Fibroblast of lung (primary cell): ENCODE data around the gene DPYSL3. TPM values are rescaled to one million over a fixed set of nuclear protein-coding genes. Genes with fewer than 3 reads are reported as not detected.

Experiments
- DNase-seq, 2 donors: peaks; one replicate each; pipeline versions ENCODE4 v3.0.0 to v3.0.0-alpha.2; 2010; ENCODE audit warnings: low read depth in 2 of 2
- H2AFZ ChIP-seq: 2 replicates; pipeline ENCODE4 v1.5.1; 2012; ENCODE audit warnings: low read length, control low read depth, inconsistent platforms
- H3K27ac ChIP-seq: 2 replicates; pipeline ENCODE4 v1.5.1; 2011; ENCODE audit warnings: low read length, control low read depth; ENCODE audit not compliant: insufficient read depth
- H3K27me3 ChIP-seq: 2 replicates; pipeline ENCODE4 v1.5.1; 2011; ENCODE audit warnings: mild to moderate bottlenecking, low read length; ENCODE audit not compliant: control insufficient read depth, insufficient read depth
- H3K36me3 ChIP-seq: 2 replicates; pipeline ENCODE4 v1.5.1; 2011; ENCODE audit warnings: low read length; ENCODE audit not compliant: control insufficient read depth, insufficient read depth
- H3K4me1 ChIP-seq: 2 replicates; pipeline ENCODE4 v1.5.1; 2011; ENCODE audit warnings: low read length; ENCODE audit not compliant: control insufficient read depth, insufficient read depth; ENCODE audit errors: extremely low read depth
- H3K4me2 ChIP-seq: 2 replicates; pipeline ENCODE4 v1.5.1; 2011; ENCODE audit warnings: low read length, control low read depth; ENCODE audit not compliant: insufficient read depth; ENCODE audit errors: extremely low read depth
- H3K4me3 ChIP-seq, 4 experiments: fragments of 200-600 bp in 1 of 4; sonication (generic) in 1 of 4; replicated peaks in 1 of 4; 2 replicates each; pipeline ENCODE4 v1.5.1; 2011 to 2016; ENCODE audit warnings: low read length in 4 of 4, low read depth in 3 of 4, mild to moderate bottlenecking in 3 of 4, control low read depth in 2 of 4, inconsistent platforms in 1 of 4, mixed read lengths in 1 of 4; ENCODE audit not compliant: insufficient read depth in 1 of 4; ENCODE audit errors: control extremely low read depth in 1 of 4
- H3K79me2 ChIP-seq: 2 replicates; pipeline ENCODE4 v1.5.1; 2012; ENCODE audit warnings: mild to moderate bottlenecking, low read length, inconsistent platforms; ENCODE audit not compliant: control insufficient read depth, insufficient read depth
- H3K9ac ChIP-seq: 2 replicates; pipeline ENCODE4 v1.5.1; 2011; ENCODE audit warnings: mild to moderate bottlenecking, low read length, control low read depth; ENCODE audit not compliant: insufficient read depth
- H3K9me3 ChIP-seq: 2 replicates; pipeline ENCODE4 v1.5.1; 2012; ENCODE audit warnings: low read depth, low read length; ENCODE audit not compliant: control insufficient read depth, insufficient read depth
- H4K20me1 ChIP-seq: 2 replicates; pipeline ENCODE4 v1.5.1; 2011; ENCODE audit warnings: low read length; ENCODE audit not compliant: control insufficient read depth, insufficient read depth; ENCODE audit errors: extremely low read depth
- CTCF ChIP-seq, 2 donors: IDR thresholded peaks in 1 of 2; conservative IDR thresholded peaks in 1 of 2; 1 replicate in 1 of 2; 2 replicates in 1 of 2; pipeline ENCODE4 v1.5.1; 2011 to 2012; ENCODE audit warnings: low read length in 2 of 2, control low read depth in 1 of 2, inconsistent platforms in 1 of 2, low read depth in 1 of 2, mild to moderate bottlenecking in 1 of 2
- EZH2 ChIP-seq: IDR thresholded peaks from 2 replicates; pipeline ENCODE4 v1.5.1; 2012; ENCODE audit warnings: low read length, control low read depth, mild to moderate bottlenecking; ENCODE audit errors: missing control alignments
- polyA plus RNA-seq, 2 donors: library from polyadenylated mRNA; depleted of rRNA in 1 of 2; stranded (reverse) in 1 of 2; unstranded in 1 of 2; fragments of >200 nt; gene quantifications; 2 replicates each; pipeline ENCODE4 v1.2.1, GENCODE V29; 2011 to 2012; ENCODE audit warnings: missing spikeins in 1 of 2
- total RNA-seq: library from RNA; depleted of rRNA; stranded (reverse); fragments of >200 nt; gene quantifications from 2 replicates; pipeline ENCODE4 v1.2.1, GENCODE V29; 2014

The DPYSL3 gene
- total and polyA plus RNA-seq, 2 donors (not counting 1 experiment from before 2014, with no cell fraction given) = 52.4 to 206 TPM

- Histone ChIP-seq H4K20me1 (no peaks in the 10 kb centered on the region), H3K79me2 (peaks cover 31% of the 10 kb centered on the region), H2AFZ (no peak overlapping the region)
Observed at GRCh38 chr5:147450606-147451005, 59.3 kb downstream of the DPYSL3 start.

GRCh38 chr5:147448766-147449165, 61.1 kb downstream of the DPYSL3 start:
- Histone ChIP-seq H3K4me1 (peaks cover 3% of the 10 kb centered on the region), H4K20me1 (no peaks in the 10 kb centered on the region), H3K9ac (no peak overlapping the region), H3K79me2 (peaks cover 36% of the 10 kb centered on the region), H3K36me3 (no peaks in the 10 kb centered on the region), H3K27ac (no peak overlapping the region), H3K4me2 (no peak overlapping the region), H2AFZ (no peak overlapping the region), H3K27me3 (no peaks in the 10 kb centered on the region), H3K4me3 (no peak overlapping the region), H3K9me3 (no peaks in the 10 kb centered on the region)
- peak in 1 of 2 donors; percentile 65 for DNase-seq
- TF ChIP-seq EZH2 (no peak), CTCF (conservative IDR thresholded peaks at IDR 0.05 in 1 of 2, IDR thresholded peaks at IDR 0.05 in 1 of 2; ENCODE audit: low read depth in 1 of 2, low read length in 2 of 2) (no peak)

More at GRCh38 chr5:147450606-147451005, 59.3 kb downstream of the DPYSL3 start:
- TF ChIP-seq CTCF (conservative IDR thresholded peaks at IDR 0.05 in 1 of 2, IDR thresholded peaks at IDR 0.05 in 1 of 2; ENCODE audit: low read depth in 1 of 2, low read length in 2 of 2) (no peak), EZH2 (no peak)
- peaks cover 3% of the 10 kb centered on the region for H3K4me1 ChIP-seq
- H3K9ac ChIP-seq = no peak overlapping the region
- no peak for DNase-seq
- no peaks in the 10 kb centered on the region for H3K9me3 ChIP-seq
- H3K27ac ChIP-seq = no peak overlapping the region
- no peak overlapping the region for H3K4me3 ChIP-seq
- no peaks in the 10 kb centered on the region for H3K36me3 ChIP-seq
- H3K4me2 ChIP-seq = no peak overlapping the region
- no peaks in the 10 kb centered on the region for H3K27me3 ChIP-seq

- H3K9ac ChIP-seq = no peak overlapping the region
- H3K27me3 ChIP-seq = no peaks in the 10 kb centered on the region
- H3K4me3 ChIP-seq = no peak overlapping the region
- TF ChIP-seq EZH2 (no peak), CTCF (conservative IDR thresholded peaks at IDR 0.05 in 1 of 2, IDR thresholded peaks at IDR 0.05 in 1 of 2; ENCODE audit: low read depth in 1 of 2, low read length in 2 of 2) (no peak)
- peak in 1 of 2 donors; percentile 81 for DNase-seq
- no peaks in the 10 kb centered on the region for H4K20me1 ChIP-seq
- H3K36me3 ChIP-seq = no peaks in the 10 kb centered on the region
- no peak overlapping the region for H2AFZ ChIP-seq
- H3K79me2 ChIP-seq = peaks cover 24% of the 10 kb centered on the region
- H3K4me1 ChIP-seq = peaks cover 3% of the 10 kb centered on the region
- no peak overlapping the region for H3K4me2 ChIP-seq
- no peak overlapping the region for H3K27ac ChIP-seq
- H3K9me3 ChIP-seq = no peaks in the 10 kb centered on the region
Observed at GRCh38 chr5:147446523-147446922, 63.3 kb downstream of the DPYSL3 start.
